Activated T-cell treated with anti-CD3 and anti-CD28 coated beads for 24 hours (primary cell): ENCODE data around the gene ZNF253.
"Not testable (repeated sequence)": the region's sequence is repeated elsewhere in the genome, so short reads cannot be mapped to it uniquely, and the experiment has no call there.

Experiments used
- DNase-seq: peaks from one replicate; pipeline ENCODE4 v3.0.0-alpha.2; 2020; ENCODE audit warnings: low read depth

ZNF253 gene

DNA sequence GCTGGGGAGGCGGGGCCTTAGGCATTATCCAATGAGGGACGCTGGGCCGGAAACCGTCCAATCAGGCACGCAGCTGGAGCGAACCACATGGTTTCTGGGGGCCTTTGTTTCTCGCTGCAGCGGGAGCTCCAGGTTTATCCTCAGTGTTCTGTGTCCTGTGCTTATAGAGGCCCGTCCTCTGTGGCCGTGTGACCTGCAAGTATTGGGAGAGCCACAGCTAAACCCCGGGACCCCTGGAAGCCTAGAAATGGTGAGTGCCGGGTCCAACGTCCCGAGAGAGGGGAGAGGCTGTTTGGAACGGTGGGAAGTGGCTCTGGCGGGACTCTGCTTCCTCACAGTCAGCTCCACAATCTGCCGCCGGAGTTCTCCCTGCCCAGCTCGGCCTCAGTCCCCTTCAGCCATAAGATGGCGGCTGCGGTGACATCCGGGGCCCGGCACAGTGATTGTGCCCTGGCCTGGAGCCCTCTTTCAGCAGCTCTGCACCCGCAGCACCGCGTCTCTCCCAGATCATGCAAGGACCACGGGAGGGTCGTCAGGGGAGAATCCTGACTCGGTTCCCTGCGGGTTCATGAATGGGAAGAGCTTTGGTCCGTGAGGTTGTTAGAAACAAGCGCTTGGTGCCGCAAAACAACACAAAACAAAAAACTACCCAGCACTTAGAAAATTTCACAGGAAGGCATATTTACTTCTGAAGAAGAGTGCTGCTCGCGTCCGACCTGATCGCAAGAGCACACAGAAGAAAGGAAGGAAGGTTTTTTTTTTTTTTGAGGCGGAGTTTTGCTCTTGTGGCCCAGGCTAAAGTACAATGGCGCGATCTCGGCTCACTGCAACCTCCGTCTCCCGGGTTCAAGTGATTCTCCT, at the start of gene ZNF253:
ZNF253 (plus strand) TSS at position 133 of the 861 bp plus-strand sequence; CDS start at position 248, 115 bp downstream.
- peak; percentile 94 for DNase-seq

DNA sequence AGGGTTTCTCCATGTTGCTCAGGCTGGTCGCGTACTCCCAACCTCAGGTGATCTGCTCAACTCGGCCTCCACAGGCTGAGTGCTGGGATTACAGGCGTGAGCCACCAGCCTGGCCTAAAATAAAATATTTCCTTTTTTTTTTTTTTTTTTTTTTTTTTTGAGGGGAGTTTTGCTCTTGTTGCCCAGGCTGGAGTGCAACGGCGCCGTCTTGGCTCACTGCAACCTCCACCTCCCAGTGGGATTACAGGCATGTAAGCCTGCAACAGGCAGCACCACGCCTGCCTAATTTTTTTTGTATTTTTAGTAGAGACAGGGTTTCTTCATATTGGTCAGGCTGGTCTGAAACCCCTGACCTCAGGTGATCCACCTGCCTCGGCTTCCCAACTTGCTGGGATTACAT, 49.0 kb upstream of the ZNF253 start:
- DNase-seq, result no peak

DNA sequence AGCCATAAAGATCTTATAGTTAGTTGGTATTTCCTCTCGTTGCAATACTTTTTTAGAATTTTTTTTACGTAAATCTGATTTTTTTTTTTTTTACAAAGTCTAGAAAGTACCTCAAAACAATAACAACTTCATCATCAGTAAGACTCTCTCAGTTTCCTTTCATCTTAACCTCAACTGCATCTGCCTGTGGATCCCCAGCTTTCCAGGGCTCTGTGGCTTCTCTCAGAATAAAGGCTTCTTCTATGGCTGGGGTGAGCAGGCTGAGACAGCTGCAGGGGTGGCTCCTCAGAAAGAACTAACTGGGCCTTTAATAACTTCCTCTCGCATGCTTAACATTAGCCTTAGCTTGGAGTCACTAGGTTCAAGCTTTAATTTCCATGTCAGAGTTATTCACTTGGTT, 48.3 kb upstream of the ZNF253 start:
- DNase-seq, result peak; percentile 40

- no peak for DNase-seq
Observed at GRCh38 chr19:19820774-19821320, 44.8 kb upstream of the ZNF253 start.

- peak; percentile 95 for DNase-seq
Observed at GRCh38 chr19:19821366-19821951, 44.2 kb upstream of the ZNF253 start, which contains the start of gene ZNF506. ZNF506 (minus strand) TSS chr19:19821750; CDS start chr19:19821603, 147 bp downstream.

GRCh38 chr19:19821976-19822375, 43.7 kb upstream of the ZNF253 start:
- DNase-seq, result not testable (repeated sequence)

- no peak for DNase-seq
Observed at GRCh38 chr19:19823916-19824315, 41.8 kb upstream of the ZNF253 start.

GRCh38 chr19:19826875-19827274, 38.8 kb upstream of the ZNF253 start:
- DNase-seq, result no peak

DNA sequence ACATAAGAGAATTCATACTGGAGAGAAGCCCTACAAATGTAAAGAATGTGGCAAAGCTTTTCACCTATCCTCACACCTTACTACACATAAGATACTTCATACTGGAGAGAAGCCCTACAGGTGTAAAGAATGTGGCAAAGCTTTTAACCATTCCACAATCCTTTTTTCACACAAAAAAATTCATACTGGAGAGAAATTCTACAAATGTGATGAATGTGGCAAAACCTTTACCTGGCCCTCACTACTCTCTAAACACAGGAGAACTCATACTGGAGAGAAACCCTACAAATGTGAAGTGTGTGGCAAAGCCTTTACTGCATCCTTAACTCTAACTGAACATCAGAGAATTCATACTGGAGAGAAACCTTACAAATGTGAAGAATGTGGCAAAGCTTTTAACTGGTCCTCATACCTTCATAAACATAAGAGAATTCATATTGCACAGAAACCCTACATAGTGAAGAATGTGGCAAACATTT, 30.1 kb upstream of the ZNF253 start:
- DNase-seq, result no peak

DNA sequence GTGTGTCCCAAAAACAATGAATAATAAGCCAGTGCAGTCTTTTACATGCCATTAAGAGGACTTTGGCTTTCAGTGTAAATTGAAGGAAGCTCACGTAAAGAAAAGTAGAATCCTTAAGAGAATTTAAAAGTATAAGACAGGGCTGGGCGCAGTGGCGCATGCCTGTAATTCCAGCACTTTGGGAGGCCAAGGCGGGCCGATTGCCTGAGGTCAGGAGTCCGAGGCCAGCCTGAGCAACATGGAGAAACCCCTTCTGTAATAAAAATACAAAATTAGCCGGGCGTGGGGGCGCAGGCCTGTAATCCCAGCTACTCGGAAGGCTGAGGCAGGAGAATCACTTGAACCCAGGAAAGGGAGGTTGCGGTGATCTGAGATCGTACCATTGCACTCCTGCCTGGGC, 17.9 kb upstream of the ZNF253 start:
- DNase-seq, result no peak

GRCh38 chr19:19849056-19849455, 16.6 kb upstream of the ZNF253 start:
- no peak for DNase-seq

- DNase-seq, result not testable (repeated sequence)
Observed at GRCh38 chr19:19851740-19852139, 13.9 kb upstream of the ZNF253 start.

DNA sequence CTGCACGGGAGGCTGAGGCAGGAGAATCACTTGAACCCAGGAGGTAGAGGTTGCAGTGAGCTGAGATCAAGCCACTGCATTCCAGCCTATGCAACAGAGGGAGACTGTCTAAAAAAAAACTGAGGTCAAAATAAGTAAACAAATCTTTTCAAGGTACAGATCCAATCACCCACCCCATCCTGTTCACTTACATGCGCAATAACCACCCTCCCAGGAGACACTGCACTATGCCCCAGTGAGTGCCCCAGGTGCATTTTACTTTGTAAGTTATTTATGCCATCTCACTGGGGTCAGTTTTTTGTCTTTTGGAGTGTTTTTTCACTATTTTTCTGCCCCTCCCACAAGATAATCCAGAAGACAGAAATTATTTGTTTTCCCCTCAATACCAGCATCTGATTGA, 6.9 kb upstream of the ZNF253 start:
- no peak for DNase-seq

GRCh38 chr19:19860756-19861390, 4.8 kb upstream of the ZNF253 start:
- DNase-seq, result peak; percentile 20

GRCh38 chr19:19866611-19867248, 1.0 kb downstream of the ZNF253 start:
- DNase-seq, result peak; percentile 30

DNA sequence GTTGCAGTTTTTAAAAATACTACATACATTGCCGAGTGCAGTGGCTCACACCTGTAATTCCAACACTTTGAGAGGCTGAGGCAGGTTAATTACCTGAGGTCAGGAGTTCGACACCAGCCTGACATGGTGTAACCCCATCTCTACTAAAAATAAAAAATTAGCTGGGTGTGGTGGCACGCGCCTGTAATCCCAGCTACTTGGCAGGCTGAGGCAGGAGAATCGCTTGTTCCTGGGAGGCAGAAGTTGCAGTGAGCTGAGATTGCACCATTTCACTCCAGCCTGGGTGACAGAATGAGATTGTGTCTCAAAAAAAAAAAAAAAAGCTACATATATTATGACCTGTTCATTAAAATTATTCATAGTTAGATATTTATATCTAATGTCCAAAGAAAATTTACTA, 4.4 kb downstream of the ZNF253 start:
- not testable (repeated sequence) for DNase-seq

DNA sequence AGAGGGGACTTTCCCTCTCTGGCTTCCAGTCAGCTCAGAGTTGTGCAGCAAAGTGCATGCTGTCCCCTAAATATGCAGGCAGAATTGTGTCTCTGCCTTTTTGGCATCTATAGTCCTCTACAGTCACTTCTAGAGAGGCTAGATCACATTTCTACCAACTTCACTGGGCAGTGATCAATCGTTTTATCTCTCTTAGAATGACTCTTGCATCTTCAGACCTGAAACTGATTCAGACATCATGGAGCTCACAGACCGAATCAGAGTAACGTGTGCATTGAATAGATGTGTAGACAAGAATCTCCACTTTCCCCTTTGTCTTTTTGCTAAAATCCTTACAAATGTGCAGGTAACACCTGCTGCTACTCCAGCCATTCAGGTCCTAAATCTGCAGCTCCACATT, 6.2 kb downstream of the ZNF253 start:
- no peak for DNase-seq

DNA sequence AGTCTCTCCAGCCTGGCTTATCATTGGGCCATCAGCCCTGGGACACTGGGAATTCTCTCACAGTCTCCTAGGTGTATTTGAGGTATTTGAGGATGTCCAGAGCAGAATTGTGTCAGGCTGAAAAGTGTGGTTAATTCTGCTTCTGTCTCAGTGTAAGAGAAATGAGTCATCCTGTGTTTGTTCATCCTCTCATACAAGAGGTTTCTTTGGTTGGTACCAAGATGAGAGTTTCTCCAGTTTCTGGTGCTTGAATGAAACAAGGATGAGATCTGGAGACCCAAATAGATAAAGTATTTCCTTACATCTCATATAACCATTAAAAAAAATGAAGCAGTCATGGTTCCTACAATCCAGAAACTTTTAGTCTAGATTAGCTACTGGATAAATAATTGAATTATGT, 7.7 kb downstream of the ZNF253 start:
- DNase-seq, result no peak

DNA sequence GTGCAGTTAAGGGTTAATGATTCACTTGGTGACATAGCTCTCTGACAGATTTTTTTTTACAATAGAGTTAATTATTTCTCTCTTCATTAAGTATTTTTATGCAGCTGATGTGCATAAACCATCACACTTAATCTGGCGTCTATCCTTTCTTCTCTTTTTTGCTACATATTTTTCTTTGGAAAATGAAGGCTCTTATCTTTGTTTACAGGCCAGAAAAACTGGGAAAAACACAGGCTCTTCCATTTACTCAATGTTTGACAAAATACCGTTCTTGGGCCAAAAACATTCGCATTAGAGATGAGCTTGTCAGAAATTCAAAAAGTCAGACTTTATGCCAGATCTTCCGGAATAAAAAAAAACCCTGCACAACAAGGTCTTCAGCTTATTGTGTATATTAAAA, 12.0 kb downstream of the ZNF253 start:
- no peak for DNase-seq

GRCh38 chr19:19884583-19884982, 18.9 kb downstream of the ZNF253 start:
- DNase-seq, result no peak

GRCh38 chr19:19892055-19892941, 26.6 kb downstream of the ZNF253 start:
- DNase-seq, result not testable (repeated sequence)
